NOMO-1 (cell line): ENCODE measurements around the gene EPN1.

Source experiments
- DNase-seq, 2 experiments: peaks; one replicate each; lab custom pipeline; 2025; ENCODE audit not compliant: unreplicated experiment in 2 of 2; lab: John Stamatoyannopoulos, UW

EPN1 gene

GRCh38 chr19:55690769-55691545, 15.9 kb downstream of the EPN1 start:
- DNase-seq, result no peak

- DNase-seq, result no peak
Observed at GRCh38 chr19:55691561-55692481, 16.8 kb downstream of the EPN1 start.

GRCh38 chr19:55692681-55693081, 17.7 kb downstream of the EPN1 start:
- DNase-seq, result no peak

- DNase-seq, result no peak
Observed at GRCh38 chr19:55693336-55693974, 18.4 kb downstream of the EPN1 start.

GRCh38 chr19:55694241-55694655, 19.2 kb downstream of the EPN1 start:
- DNase-seq, result no peak

GRCh38 chr19:55694656-55695491, 19.8 kb downstream of the EPN1 start:
- DNase-seq, result no peak

- no peak for DNase-seq
Observed at GRCh38 chr19:55695511-55696290, 20.7 kb downstream of the EPN1 start.

GRCh38 chr19:55696301-55697068, 21.5 kb downstream of the EPN1 start:
- DNase-seq, result no peak

GRCh38 chr19:55697069-55697440, 22.0 kb downstream of the EPN1 start:
- no peak for DNase-seq

GRCh38 chr19:55697698-55698097, 22.7 kb downstream of the EPN1 start:
- DNase-seq, result no peak

- no peak for DNase-seq
Observed at GRCh38 chr19:55698256-55698655, 23.2 kb downstream of the EPN1 start.

GRCh38 chr19:55699221-55699620, 24.2 kb downstream of the EPN1 start:
- DNase-seq, result no peak

- DNase-seq, result no peak
Observed at GRCh38 chr19:55700813-55701212, 25.8 kb downstream of the EPN1 start.

GRCh38 chr19:55702131-55702627, 27.2 kb downstream of the EPN1 start:
- DNase-seq, result no peak

GRCh38 chr19:55703790-55704215, 28.8 kb downstream of the EPN1 start:
- no peak for DNase-seq

GRCh38 chr19:55704494-55705245, 29.6 kb downstream of the EPN1 start:
- no peak for DNase-seq

GRCh38 chr19:55705972-55706371, 30.9 kb downstream of the EPN1 start:
- no peak for DNase-seq

GRCh38 chr19:55711719-55712118, 36.7 kb downstream of the EPN1 start:
- no peak for DNase-seq
